ENCODE data around the gene DDI1.
"Not testable (repeated sequence)": the region's sequence is repeated elsewhere in the genome, so short reads cannot be mapped to it uniquely, and the experiment has no call there.

DDI1 gene

DNA sequence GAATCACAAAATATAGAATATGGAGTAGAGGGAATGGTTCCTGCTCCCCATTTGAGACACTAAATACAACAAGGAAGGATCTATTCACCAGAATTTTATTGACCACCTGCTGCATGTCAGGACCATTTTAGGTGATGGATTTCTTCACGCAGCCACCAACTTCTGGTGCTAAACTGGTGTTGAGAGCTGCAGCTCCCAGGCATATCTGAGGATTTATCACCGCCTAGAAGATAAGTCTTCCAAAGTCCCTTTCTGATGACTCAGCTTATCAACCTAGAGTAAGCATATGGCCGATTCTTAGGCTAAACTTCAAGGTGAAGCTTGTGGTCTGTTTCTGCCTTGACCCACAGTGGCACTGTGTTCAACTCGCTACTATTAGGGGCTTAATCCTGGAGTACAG is 6.7 kb downstream of the DDI1 start:
- DNase-seq: no peak

DNA sequence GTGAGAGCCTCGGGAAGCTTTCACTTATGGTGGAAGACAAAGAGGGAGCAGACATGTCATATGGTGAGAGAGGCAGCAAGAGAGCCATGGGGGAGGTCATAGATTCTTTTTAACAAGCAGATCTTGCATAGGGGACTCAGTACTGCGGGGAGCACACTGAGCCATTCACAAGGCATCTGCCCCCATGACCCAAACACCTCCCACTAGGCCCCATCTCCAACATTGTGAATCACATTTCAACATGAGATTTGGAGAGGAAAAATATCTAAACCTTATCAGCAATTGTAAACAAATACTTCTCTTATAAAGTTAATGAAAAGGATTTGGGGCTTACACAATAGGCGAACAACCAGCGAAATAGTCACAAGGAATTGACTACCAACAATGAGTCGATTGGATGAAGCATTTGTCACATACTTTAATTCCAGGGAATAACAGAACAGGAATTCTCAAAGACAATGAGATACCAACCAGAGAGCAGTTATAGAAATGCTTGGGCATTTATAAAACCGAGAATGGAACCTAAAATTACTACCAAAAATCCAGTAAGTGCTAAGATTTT is 7.3 kb downstream of the DDI1 start:
- DNase-seq: no peak

DNA sequence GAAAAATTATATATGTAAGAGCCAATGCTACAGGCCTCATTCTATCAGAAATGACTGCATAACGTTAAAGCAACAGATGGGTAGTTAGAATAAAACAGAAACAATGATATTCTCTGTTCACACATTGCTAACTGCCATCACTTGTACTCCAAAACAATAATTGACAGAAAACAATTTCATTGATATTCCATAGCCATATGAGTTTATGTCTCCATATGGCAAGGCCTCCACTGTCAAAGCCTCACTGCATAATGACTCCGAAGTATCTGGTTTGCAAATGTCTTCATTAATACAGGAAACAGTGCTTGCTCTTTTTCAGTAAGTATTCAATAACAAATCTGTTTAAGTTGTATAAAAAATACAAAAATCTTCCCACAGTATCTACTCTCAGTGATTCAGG is 9.9 kb downstream of the DDI1 start:
- no peak for DNase-seq

DNA sequence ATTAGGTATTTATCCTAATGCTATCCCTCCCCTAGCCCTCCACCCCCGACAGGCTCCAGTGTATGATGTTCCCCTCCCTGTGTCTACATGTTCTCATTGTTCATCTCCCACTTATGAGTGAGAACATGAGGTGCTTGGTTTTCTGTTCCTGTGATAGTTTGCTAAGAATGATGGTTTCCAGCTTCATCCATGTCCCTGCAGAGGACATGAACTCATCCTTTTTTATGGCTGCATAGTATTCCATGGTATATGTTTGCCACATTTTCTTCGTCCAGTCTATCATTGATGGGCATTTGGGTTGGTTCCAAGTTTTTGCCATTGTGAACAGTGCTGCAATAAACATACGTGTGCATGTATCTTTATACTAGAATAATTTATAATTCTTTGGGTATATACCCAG is 10.4 kb downstream of the DDI1 start:
- DNase-seq: not testable (repeated sequence)

DNA sequence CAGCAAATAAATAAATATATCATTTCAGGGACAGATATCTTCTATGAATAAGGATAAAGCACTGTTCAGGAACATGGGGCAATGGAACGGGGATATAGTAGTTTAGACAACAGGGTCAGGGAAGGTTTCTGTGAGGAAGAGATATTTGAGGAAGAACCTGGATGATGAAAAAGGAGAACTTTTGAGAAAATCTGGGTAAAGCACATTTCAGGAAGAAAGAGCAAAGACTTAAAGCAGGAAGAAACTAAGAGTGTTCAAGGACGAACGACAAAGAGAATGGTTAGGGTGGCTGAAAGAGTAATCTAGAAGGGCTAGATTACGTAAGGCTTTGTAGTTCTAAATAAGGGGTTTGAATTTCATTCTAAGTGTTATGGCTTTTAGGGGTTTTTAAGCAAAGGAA is 12.7 kb downstream of the DDI1 start:
- no peak for DNase-seq

DNA sequence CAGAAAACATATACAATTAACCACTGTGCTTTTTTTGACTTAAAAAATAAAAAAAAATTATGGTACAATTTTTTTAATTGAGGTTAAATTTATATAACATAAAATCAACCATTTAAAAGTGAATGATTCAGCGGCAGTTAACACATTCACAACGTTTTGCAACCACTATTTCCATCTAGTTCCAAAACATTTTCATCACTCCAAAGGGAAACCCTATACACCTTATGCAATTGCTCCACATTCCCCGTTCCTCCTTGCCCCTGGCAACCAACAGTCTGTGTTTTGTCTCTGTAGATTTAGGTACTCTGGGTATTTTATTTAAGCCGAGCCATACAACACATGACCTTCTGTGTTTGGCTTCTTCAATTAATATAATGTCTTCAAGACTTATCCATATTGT is 15.3 kb downstream of the DDI1 start:
- DNase-seq: no peak

DNA sequence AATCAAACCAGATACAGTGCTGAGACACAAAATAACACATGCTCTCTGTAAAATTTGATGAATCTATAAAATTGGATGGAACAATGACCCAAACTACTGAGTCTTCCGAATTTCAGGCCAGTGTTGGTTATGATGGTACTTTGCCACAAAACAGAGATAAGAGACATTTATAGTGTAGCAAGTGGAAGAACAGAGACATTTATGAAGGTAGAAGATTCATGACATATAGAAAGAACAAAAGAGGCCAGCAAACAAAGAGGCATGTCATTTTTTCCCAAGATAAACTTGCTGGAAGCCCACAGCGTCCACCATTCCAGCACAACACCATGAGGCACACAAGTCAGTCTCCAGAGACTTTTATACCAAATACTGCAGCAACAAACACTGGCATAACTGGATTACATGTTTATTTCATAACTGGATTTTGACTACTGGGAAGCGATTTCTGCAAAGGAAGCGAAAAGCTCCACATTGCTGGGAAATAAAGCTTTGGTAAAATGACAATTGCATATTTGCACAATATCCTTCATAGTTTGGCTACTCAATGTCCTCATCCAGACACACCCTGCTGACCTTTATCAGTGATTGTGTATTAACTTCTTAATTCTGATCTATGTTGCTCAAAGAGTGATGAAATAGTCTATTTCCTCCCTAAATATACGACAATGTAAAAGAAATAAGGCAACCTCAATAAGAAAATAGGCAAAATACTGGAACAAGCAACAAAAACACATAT is 17.5 kb downstream of the DDI1 start:
- DNase-seq: no peak

DNA sequence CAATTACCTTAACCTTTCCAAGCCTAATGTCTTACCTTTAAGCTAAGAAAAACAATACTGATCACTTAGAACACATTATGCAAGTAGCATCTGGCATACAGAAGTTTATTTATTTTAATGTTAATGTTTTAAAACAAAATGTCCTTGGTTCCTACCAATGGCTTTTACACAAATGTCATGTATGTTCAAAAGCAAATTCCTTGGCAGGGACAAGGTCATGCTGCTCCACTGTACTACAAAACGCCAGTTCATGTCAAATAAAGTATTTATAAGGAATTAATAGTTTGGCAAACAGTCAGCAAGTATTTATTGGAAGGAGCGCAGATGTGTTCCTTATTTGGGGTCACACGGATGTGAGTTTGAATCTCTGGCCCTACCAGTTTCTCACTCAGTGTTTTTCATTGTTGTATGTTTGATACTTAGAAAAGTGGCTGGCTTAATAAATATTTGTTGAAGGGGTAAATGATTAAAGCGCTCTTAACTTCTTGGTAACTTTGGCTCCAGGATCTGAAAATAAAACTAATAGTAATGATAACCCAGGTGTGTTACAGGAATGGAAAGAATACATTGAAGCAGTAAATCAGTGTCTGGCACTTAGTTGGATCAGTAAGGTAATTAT is 18.6 kb downstream of the DDI1 start:
- DNase-seq: no peak

DNA sequence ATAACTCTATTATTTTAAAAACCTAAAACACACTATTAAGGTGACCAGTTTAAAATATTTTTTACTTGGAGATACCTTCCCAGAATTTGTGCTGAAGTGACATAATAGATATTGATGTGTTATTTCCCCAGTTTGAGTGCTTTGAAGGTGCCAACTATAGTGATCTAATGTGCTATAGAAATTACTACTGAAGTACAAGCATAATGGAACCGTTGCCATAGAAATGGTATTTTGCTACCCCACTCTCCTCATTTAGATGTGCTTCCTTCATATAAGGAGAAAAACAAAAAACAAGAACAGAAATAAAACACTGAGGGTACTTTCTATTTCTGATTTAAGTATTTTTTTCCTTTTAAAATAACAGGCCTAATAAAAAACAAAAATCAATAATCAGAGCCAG is 19.2 kb downstream of the DDI1 start:
- DNase-seq: no peak

DNA sequence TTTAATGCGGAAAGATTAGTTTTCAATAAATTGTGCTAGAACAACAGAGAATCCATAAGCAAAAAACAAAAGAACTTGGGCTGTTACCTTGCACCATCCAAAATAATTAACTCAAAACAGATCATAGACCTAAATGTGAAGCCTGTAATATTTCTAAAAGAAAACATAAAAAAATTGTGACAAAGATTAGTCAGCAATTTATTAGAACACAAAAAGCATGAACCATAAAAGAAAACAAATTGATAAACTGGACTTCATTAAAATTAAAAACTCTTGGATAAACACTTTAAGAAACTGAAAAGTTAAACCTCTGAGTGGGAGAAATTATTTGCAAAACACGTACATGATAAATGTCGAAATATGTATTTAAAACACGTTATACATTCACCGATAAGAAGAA is 21.5 kb downstream of the DDI1 start:
- DNase-seq: no peak

DNA sequence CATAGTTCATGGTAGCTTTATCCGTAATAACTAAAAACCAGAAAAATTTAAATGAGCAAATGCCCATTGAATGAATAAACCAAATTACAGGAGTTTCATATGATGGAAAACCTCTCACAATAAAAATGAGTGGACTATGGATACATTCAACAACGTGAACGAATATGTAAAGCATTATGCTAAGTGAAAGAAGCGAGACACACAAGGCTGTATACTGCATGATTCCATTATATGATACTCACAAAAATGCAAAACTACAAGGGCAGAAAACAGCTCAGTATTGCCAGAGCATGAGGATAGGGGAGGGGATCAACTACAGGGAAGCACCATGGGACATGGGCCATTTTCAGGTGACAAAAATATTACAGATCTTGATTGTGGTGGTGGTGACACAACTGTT is 22.2 kb downstream of the DDI1 start:
- no peak for DNase-seq

DNA sequence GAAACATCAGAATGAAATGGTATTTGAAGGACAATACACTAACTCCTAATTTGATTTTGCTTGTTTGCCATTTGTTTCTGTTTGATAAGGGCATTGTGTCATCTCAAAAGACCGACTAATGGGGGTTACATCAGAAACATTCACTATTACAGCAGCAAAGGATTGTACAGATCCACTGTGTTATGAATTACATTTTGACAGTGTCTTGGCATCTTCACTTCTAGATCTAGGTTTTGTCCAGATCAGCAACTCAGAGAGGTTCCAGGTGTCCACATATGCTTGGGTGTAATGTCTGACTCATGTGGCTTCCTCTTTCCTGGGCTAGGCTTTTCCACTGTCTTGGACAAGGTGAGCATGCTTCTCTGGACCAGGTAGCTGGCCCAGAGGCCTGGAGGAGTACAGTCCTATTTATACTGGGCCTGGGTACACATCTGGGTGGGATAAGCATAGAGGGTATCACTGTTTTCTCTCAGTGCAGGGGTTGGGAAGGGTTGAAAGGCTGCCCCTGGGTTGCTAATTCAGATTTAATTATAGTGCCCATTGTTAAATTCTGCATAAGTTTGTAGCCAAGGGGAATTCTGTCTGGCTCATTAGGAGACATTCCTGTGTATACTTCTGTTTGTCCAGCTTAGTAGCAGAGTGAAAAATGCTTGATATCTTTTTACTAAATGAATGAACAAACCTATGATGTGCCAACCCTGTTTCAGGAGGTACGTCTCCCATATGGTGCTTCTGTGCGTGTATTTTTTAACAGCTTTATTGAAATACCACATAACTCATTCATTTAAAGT is 23.8 kb downstream of the DDI1 start:
- DNase-seq: no peak

DNA sequence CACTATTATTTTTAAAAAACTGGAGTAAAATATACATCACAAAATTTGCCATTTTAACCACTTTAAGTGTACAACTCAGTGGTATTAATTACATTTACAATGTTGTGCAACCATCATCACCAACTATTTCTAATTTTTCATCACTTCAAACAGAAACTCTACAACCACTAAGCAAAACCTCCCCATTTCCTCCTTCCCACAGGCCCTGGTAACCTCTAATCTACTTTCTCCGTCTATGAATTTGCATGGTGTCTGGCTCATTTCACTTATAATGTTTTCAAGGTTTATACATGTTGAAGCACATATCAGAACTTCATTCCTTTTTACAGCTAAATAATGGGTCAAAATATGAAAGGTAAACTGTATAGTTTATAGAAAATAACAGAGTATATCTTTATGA is 24.4 kb downstream of the DDI1 start:
- DNase-seq: no peak

DNA sequence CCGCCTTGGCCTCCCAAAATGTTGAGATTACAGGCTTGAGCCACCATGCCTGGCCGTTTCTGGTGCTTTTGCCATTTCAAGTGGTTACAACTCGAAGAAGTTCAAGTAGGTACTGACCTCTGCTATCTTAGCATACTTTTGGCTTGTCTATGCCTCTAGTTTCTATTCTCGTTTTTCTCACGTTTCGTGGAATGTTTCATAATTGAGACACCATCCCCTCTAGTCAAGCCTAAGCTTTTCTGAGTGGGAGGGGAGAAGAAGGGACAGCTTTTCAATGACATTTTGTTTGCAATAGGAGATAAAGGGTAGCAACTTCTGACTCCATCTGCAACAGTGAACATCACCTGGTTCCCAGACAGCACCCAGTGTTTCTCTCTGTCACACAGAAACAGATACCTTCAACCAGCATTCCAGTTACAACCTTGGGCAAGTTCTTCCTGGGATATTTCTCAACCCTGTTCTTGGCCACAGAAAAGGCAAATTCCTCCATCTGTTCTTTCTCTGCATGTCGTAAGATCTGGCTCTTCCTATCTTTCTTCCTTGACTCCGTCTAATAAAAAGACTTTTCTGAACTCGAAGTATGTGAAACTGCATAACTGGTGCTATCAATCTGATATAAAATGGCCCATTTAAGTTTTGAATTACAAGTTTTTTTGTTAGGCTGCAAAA is 25.5 kb downstream of the DDI1 start:
- no peak for DNase-seq

DNA sequence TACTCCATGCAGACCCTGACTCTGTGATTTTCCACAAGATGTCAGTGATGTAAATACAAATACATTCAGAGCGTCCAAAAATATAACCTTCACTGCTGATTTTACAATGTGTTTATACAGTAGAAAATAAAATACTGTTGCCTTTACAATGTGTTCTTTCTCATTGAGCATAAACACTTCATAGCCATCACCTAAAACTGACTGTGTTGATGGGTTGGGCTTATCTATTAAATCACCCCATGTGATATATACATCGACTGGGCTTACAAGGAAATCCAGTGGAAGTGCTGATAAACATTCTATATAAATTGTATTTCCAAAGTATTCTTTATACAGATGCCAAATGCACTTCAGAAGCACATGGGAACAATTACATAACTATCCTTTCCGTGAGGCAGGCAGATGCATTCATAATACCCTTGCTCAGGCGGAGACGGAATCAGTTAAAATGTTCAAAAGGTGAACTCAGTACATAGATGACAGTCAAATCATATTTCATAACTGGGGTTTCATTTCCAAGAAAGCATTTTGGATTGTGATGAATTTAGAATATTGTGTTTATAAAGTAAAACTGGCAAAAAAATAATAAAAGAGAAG is 27.7 kb downstream of the DDI1 start:
- DNase-seq: no peak

DNA sequence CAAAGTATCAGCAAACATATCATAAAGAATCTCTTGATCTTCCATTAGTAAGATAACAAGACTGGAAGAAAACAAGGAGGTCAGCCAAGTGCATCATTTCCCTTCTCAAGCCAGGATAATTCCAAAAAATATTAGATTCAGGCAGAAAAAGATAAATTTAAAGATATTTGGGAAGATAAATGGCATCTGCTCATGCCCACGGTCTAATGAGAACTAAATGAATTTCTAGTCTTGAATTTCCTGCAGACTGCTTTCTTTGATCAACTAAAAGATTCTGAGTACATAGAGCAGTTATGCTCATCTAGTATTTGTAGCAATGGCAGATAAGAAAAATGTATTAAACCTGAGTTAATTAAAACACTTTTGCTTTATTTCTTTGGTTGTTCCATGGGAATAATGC is 31.1 kb downstream of the DDI1 start:
- DNase-seq: no peak

DNA sequence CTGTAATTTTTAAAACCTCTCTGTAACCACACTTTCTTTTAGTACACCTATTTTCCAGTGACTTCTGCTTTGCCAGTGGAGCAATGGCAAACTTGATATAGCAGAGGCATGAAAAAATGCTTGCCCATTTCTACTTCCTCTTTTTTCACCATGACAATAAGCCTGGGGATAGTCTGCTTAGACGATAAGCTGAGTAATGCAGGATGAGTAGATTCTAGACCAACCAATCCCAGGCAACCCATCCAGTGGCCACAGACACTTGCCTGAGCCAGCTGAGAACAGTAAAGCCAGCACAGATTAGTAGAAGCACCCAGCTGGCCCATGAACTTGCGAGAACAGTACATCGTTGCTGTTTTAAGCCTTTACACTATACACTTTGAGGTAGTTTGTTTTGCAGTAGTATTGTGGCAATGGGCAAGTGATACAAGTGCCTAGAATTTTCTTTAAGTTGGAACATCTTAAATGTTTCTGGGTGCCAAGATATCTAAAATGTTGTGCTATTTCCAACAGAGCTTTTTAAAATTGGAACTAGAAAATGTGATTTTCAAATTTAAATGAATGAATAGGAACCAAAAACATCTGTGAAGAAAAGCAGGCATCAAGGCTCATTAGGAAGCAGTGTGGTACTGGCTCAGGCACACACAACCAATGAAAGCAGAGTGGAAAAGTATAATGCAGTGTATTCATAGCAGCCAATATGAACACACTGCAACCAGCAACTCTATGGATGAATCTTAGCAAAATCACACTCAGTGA is 37.7 kb downstream of the DDI1 start:
- peak; percentile 52 for DNase-seq

DNA sequence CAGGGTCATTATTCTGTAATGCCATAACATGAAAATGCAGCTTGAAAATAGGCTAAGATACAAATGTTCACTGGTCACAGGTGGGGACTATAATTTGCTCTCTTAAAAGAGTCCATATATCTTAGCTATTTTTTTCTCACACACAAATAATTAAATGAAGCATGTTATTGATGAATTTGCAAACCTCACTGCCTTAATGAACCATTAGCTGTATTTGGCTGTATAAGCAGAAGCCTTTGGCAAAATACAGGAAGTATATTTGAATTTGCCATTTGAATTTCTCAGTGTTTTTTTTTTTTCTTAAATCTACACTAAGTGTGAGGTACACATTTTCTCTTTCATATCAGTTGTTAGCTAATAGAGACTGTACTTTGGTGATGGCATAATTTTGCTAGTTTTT is 38.7 kb downstream of the DDI1 start:
- DNase-seq: no peak

DNA sequence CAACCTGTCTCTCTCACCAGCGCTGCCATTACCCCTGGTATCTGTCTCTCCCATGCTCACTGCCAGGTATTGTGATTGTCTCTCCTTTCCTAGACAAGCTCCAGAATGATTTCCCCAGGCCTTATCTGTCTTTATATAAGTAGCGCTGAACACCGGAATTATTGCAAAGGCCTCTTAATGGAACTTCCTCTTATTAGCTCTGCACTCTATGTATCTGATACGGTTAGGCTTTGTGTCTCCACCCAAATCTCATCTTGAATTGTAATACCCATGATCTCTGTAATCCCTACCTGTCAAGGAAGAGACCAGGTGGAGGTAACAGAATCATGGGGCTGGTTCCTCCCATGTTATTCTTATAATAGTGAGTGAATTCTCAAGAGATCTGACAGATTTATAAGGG is 39.3 kb downstream of the DDI1 start:
- no peak for DNase-seq

DNA sequence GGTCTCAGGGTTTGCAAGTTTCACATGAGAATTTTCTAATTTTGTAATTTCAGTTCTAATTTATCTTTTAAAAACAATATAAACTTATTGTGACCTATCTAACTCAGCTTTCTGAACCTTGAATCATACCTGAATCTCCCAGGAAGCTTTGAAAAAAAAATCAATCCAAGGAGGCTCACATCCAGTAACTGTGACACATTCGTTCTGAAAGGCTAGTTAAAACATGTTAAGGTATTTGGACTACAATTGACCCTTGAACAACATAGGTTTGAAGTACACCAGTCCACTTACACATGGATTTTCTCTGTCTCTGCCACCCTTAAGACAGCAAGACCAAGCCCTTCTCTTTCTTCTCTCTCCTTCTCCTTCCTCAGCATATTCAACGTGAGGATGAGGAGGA is 40.0 kb downstream of the DDI1 start:
- DNase-seq: no peak

DNA sequence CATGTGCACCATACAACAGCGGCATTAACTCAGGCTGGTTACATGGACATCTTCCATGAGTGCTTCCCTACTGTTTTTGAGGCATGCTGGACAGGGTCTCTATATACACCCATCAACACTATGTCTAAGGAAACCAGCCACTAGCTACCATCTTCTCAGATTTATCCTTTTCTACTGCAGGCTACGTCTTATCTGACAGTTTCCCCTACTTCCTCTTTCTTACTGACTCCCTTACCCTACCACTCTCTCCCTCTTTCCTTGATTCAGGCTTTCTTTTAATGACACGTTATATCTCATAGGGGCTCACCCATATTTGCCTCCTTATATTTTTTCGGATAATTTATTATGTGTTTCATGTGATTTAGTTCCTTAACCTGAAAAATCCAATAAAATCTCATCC is 41.8 kb downstream of the DDI1 start:
- no peak for DNase-seq

DNA sequence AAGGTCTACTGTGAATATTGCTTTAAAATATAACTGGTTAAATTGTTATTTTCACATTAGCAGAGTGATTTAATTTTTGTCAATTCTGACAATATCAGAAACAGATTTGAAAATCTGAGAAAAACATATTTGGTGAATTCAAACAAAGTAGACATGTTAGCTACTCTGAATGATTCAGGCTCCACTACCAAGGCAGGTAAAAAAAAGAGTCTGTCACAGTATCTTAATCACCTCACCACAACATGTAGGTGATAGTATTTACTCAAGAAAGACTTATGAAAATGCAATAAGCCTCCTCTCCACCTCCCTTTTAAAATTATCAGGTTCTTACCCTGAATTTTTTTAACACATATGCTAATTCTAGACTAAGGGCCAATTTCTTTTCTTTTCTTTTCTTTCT is 42.6 kb downstream of the DDI1 start:
- DNase-seq: no peak

All from GDM1 (cell line).